Ramos (cell line): ENCODE measurements around the gene TMEM63A.
"Not testable (repeated sequence)": the region's sequence is repeated elsewhere in the genome, so short reads cannot be mapped to it uniquely, and the experiment has no call there.

Experiments used
- in situ Hi-C: fragments of 300-500 bp; cut with MboI; formaldehyde crosslinking; loops from one replicate; pipeline ENCODE4 v1.14.3; 2022; ENCODE audit warnings: low sequenced_read_pairs; ENCODE audit not compliant: unreplicated experiment

Gene TMEM63A

GRCh38 chr1:225824533-225824941 is 57.6 kb downstream of the TMEM63A start:
- in situ Hi-C loops = no loop called here

DNA sequence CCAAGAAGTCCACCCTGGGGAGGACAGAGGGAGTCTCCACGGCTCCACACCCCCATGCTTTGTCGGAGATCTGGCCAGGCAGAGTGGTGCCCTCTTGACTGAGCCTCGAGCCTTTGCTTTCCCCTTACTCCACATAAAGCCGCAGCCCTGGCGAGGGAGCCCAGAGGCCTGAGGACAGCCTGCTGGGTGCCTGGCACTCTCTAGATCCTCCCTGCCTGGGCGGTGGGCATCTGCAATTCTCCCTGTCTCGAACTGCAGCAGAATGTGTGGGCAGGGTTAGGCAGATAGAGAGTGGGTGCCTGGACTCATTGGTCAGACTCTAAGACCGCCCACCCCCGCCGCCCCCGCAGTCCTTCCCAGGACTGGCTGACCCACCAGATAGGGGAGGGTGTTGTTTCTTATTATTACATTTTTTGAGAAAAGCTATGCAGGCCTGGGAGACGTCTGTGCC is 58.3 kb downstream of the TMEM63A start:
- in situ Hi-C loops = no loop called here

GRCh38 chr1:225822655-225823403 is 59.4 kb downstream of the TMEM63A start:
- in situ Hi-C loops = no loop called here

GRCh38 chr1:225820522-225821120 is 61.6 kb downstream of the TMEM63A start:
- in situ Hi-C loops = no loop called here

DNA sequence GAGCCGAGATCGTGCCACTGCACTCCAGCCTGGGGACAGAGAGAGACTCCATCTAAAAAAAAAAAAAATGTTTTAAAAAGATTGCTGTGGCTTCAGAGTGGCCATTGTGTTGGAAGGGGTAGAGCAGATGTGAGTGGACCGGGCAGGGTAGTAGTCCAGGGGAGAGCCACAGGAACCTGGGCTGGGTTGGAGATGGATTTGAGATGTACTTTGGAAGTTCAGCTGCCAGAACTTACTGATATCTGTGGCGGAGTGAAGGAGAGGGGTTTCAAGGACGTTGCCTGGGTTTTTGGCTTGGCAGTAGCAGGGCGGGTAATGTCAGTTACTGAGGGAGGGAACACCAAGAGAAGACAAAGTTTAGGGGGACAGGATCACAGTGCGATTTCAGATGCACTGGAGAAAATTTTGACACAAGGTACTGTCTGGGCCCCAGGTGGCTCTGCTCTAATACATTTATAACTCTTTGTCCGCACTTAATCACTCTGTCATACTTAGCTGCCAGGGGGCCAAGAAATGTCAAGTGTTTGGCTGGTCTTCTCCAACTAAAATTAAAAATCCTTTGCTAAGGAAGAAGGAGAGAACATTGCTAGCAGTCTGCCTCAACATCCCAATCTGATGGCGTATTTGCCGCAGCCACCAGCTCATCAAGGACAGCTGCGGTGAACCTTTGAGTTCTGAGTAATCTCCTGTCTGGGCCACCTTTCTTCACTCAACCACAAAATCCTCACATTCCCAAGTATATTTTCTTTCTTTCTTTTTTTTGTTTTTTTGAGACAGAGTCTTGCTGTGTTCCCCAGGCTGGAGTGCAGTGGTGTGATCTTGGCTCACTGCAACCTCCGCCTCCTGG is 62.6 kb downstream of the TMEM63A start:
- in situ Hi-C loops = no loop called here

DNA sequence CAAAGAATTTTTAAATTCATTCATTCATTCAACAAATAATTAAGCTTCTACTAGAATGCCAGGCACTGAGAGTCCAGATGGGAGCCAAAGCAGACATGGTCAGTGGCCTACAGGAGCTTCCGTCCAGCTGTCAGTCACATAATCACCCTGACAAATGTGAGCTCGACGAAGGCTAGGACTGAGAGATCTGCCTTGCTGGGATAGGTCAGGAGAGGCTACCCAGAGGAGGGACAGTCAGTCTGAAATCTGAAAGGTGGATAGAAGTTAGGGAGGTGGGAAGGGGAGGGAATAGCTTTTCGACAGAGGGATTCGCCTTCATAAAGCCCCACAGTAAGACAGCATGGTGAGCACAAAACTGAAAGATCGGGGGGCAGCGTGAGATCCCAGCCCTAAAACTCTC is 64.0 kb downstream of the TMEM63A start:
- in situ Hi-C loops = no loop called here

DNA sequence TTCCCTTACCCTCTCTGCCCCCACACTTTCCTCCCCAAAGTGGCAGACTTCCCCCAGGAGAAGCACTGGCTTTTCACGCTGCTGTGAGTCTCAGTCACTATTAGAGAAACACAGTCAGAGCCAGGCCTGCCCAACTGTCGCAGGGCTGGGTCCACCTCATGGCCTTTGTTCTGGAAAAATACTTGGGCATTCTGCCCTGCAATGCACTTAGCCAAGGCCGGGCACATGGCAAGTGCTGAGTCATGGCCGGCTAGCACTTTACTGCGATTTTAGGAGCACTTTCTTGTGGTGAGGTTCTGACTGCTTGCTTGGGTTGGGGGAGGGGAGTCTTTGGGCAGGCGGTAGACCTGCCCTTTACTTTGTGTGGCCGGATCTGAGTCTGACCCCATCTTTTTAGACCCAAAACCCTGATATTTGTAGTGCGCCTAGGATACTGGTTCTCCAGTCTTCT is 64.5 kb downstream of the TMEM63A start:
- in situ Hi-C loops = no loop called here

DNA sequence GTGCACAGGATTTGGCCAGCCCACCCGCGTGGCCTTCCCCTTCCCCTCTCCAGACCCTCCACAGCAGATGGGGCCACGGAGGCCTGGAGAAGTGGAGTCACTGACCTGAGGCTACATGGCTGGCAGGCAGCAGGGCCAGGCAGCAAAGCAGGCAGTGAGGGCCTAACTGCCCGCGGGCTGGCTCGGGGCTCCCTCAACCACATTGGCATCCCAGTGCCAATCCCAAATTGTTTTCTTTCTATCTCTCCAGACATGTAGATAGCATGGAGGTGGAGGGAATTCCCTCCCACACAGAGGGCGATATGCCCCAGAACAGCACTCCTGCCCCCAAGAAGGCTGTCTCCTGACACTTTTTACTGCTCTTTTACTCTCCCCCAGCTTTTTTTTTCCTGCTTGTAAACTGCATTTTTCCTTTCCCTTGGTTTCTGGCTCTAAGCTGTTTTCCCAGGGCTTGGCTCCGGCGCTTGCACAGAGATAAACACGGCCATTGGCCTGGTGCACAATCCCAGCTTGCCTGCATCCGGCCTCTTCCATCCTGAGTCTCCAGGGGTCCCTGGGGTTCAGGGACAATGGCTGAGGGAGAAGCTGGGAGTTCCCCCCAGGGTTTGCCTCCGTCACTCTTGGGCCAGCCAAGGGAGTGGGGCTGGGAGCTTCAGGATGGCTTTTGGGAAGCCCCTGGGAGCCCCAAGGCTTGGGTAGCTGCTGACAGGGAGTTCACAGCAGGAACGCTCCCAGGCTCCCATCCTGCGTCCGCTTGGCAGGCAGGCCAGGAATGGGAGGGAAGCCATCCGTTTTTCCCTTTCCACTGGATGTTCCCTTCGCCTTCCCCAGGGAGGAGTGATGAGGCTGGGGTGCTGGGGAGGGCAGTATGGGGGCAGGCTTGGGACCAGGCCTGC is 65.3 kb downstream of the TMEM63A start:
- in situ Hi-C loops = no loop called here

GRCh38 chr1:225815526-225816178 is 66.5 kb downstream of the TMEM63A start:
- in situ Hi-C loops = no loop called here

DNA sequence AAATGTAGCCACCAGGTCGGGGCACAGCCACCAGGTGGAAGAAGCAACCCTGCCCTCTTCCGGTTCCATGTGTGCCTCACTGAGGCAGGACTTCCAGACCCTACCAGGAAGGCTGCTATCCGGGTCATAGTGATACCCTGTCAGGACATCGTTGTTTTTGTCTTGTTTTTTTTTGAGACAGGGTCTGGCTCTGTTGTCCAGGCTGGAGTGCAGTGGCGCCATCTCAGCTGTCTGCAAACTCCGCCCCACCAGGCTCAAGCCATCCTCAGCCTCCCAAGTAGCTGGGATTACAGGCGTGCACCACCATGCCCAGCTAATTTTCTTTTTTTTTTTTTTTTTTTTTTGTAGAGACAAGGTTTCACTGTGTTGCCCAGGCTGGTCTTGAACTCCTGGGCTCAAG is 67.1 kb downstream of the TMEM63A start:
- in situ Hi-C loops = not testable (repeated sequence)

- in situ Hi-C loops = no loop called here
These were observed 67.8 kb downstream of the TMEM63A start for GRCh38 chr1:225814381-225814780.

DNA sequence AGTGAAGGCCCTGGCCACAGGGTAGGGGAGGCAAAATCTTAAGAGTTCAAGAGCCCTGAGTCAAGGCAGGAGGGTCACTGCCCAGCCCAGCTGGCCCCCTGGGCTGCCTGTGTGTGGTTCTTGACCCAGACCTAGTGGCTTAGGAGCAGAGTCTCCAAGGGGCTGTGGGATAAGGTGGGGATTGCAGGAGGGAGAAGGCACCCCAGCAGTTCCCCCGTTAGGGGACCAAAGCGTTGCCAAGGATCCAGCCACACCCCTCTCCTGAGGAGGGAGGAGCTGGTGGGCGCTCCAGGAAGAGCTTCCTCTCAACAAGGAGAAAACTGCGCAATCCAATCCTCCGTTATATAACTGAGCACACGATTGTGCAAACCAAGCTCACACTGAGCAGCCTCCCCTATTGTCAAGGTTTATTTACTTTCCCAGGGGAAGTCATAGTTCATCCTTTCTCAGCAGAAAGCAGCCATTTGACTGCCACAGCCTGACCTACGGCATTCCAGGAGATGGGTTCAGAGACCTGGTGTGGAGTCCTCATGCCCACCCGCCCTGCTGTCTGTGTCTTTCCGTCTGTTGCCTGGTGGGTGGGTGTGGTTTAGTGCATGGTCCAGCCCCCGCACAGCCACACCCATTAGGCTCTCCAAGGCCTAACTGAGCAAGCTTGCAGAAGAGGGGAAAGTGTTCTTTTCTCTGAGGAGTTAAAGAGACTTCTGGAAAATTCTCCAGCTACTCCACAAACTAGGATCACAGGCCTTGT is 68.8 kb downstream of the TMEM63A start:
- in situ Hi-C loops = no loop called here

DNA sequence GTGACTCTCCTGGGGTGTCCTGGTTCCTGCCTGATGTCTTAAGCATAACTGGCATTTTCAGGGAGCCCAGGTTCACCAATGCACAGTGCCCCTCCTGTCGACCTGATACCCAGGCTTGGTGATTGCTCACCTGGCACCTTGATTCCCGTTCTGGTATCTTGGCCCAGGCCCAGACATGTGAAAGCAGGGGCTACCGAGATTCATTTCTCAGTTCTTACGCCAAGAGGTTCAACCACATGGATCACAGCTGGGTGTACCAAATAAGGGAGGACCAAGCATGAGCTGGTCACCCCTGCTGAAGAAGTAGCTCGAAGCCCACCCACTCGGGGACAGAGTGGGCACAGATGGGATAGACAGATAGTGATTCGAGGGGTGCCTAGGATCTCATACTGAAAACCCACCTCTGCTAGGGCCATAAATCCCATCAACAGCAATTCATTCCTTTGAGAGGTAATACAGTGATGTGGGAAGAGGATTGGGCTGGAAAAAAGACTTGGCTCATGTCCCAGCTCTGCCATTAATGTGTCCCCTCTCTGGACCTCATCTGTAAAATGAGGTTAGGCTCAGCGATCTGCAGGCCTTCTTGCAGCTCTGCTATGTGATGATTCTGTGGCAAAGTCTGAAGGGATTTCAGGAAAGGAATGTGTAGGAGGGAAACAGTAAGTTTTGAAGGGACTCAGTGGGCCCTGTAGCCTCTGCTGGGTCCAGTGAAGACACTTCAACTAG is 69.5 kb downstream of the TMEM63A start:
- in situ Hi-C loops = no loop called here

DNA sequence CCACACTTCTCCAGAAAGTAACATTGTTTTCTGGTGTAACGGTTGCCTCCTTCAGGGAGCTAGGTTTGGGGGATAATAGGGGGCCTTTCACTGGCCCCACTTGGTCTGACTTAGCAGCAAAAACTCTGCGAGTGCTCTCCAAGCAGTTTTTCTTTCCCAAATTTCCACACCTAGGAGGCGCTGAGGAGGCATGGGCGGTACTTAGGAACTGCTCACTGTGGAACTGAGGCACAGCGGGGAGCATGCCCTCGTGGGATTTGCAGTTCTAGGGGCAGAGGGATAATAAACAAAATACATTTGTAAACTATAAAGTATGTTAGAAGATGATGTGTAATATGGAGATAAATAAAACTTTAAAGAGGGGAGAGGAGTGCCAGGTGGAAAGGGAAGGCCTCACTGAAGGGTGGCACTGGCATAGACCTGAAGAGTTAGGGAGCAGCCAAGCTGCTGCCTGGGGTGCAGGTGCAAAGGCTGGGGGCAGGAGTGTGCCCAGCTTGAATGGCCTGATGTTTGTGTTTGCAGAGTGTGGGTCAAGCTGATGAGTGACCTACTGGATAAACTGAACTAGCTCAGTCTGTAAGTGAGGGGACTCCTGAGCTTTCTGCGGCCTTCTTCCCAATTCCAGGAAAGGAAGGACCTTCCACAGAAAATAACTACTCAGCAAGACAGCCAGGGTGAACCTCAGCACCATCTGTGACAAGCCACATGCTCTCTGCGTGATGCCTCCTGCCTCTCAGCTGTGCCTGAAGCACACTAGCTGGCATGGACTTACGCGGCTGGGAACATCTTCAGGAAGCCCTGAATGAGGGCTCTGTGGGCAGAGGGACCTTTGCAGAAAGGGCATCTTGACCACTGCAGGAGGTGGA is 70.3 kb downstream of the TMEM63A start:
- in situ Hi-C loops = no loop called here

DNA sequence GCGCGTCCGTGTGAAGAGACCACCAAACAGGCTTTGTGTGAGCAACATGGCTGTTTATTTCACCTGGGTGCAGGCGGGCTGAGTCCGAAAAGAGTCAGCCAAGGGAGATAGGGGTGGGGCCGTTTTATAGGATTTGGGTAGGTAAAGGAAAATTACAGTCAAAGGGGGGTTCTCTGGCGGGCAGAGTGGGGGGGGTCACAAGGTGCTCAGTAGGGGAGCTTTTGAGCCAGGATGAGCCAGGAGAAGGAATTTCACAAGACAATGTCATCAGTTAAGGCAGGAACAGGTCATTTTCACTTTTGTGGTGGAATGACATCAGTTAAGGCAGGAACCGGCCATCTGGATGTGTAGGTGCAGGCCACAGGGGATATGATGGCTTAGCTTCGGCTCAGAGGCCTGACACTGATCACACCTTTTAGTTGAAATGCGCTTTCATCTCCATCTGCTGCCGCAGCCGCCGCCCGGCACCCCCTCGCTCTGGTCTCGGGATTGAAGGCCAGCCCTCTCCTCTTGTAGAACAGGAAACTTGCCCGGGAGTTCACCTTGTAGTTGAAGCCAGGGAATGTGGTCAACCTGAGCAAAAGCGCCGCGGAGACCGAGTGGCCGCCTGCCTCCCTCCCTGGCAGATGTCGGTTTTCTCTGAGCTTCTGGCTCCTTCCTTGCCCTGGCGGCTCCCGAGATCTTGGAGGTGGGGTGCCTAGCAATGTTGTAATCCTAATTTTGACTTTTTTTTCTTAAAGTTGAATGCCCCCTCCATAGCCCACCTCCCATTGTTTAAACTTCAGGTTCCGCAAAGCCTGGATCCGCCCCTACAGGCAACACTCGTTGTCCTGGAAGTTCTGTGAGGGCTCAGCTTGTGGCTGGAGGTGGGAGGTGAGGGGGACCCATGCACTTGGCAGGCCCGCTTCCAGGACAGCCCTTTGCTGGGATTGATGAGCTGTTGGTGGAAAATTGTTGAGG is 71.3 kb downstream of the TMEM63A start:
- in situ Hi-C loops = not testable (repeated sequence)
